Measurements from ENCODE around the gene HSD17B12. TPM values are rescaled to one million over a fixed set of nuclear protein-coding genes. Genes with fewer than 3 reads are reported as not detected.

The HSD17B12 gene
- total and polyA plus RNA-seq, 2 of the 8 experiments (the other 6 are each of a cell fraction or from before 2014, with no cell fraction given), result 46.0 to 121 TPM

DNA sequence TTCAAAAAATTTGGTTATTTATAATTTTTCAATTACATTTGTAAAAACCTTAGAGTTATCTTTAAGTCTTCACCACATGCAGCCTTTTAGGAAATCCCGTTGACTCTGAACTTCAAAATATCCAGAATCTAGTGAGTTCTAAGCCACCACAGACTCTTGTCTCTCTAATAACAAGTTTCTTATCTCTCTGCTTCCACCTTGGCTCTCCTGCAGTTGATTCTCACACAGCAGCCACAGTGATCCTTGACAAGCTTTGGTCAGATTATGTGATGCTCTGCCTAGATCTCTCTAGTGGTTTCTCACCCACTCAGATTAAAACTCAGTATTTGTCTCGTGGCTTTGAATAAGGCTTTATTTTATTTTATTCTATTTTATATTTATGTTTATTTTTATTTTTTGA is 8.6 kb downstream of the HSD17B12 start (continued):
- TF ChIP-seq, protein P1, sequence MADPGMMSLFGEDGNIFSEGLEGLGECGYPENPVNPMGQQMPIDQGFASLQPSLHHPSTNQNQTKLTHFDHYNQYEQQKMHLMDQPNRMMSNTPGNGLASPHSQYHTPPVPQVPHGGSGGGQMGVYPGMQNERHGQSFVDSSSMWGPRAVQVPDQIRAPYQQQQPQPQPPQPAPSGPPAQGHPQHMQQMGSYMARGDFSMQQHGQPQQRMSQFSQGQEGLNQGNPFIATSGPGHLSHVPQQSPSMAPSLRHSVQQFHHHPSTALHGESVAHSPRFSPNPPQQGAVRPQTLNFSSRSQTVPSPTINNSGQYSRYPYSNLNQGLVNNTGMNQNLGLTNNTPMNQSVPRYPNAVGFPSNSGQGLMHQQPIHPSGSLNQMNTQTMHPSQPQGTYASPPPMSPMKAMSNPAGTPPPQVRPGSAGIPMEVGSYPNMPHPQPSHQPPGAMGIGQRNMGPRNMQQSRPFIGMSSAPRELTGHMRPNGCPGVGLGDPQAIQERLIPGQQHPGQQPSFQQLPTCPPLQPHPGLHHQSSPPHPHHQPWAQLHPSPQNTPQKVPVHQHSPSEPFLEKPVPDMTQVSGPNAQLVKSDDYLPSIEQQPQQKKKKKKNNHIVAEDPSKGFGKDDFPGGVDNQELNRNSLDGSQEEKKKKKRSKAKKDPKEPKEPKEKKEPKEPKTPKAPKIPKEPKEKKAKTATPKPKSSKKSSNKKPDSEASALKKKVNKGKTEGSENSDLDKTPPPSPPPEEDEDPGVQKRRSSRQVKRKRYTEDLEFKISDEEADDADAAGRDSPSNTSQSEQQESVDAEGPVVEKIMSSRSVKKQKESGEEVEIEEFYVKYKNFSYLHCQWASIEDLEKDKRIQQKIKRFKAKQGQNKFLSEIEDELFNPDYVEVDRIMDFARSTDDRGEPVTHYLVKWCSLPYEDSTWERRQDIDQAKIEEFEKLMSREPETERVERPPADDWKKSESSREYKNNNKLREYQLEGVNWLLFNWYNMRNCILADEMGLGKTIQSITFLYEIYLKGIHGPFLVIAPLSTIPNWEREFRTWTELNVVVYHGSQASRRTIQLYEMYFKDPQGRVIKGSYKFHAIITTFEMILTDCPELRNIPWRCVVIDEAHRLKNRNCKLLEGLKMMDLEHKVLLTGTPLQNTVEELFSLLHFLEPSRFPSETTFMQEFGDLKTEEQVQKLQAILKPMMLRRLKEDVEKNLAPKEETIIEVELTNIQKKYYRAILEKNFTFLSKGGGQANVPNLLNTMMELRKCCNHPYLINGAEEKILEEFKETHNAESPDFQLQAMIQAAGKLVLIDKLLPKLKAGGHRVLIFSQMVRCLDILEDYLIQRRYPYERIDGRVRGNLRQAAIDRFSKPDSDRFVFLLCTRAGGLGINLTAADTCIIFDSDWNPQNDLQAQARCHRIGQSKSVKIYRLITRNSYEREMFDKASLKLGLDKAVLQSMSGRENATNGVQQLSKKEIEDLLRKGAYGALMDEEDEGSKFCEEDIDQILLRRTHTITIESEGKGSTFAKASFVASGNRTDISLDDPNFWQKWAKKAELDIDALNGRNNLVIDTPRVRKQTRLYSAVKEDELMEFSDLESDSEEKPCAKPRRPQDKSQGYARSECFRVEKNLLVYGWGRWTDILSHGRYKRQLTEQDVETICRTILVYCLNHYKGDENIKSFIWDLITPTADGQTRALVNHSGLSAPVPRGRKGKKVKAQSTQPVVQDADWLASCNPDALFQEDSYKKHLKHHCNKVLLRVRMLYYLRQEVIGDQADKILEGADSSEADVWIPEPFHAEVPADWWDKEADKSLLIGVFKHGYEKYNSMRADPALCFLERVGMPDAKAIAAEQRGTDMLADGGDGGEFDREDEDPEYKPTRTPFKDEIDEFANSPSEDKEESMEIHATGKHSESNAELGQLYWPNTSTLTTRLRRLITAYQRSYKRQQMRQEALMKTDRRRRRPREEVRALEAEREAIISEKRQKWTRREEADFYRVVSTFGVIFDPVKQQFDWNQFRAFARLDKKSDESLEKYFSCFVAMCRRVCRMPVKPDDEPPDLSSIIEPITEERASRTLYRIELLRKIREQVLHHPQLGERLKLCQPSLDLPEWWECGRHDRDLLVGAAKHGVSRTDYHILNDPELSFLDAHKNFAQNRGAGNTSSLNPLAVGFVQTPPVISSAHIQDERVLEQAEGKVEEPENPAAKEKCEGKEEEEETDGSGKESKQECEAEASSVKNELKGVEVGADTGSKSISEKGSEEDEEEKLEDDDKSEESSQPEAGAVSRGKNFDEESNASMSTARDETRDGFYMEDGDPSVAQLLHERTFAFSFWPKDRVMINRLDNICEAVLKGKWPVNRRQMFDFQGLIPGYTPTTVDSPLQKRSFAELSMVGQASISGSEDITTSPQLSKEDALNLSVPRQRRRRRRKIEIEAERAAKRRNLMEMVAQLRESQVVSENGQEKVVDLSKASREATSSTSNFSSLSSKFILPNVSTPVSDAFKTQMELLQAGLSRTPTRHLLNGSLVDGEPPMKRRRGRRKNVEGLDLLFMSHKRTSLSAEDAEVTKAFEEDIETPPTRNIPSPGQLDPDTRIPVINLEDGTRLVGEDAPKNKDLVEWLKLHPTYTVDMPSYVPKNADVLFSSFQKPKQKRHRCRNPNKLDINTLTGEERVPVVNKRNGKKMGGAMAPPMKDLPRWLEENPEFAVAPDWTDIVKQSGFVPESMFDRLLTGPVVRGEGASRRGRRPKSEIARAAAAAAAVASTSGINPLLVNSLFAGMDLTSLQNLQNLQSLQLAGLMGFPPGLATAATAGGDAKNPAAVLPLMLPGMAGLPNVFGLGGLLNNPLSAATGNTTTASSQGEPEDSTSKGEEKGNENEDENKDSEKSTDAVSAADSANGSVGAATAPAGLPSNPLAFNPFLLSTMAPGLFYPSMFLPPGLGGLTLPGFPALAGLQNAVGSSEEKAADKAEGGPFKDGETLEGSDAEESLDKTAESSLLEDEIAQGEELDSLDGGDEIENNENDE (IDR thresholded peaks at IDR 0.05; ENCODE audit: insufficient replicate concordance, low read length), result no peak
- TF ChIP-seq JUN (IDR thresholded peaks at IDR 0.05; ENCODE audit: low read depth, low read length), result no peak
- TF ChIP-seq CHD1 (IDR thresholded peaks at IDR 0.05; ENCODE audit: low read depth, low read length), result no peak

Measured in H1 (cell line).